Heart right ventricle (tissue), 16 donors: ENCODE data around the gene ACKR1. TPM values are rescaled to one million over a fixed set of nuclear protein-coding genes. Genes with fewer than 3 reads are reported as not detected.
A peak's percentile ranks its signal among the peaks of the same experiment; 100 is the strongest.

ENCODE experiments used
- ATAC-seq, 8 donors: fragments of 200-7000 bp; cut with Tn5 transposase; one replicate each; pipeline ENCODE4 v1.9.1; 2020; ENCODE audit warnings: mild to moderate bottlenecking in 8 of 8, moderate library complexity in 8 of 8, moderate number of reproducible peaks in 1 of 8
- DNase-seq, 2 donors: peaks; one replicate each; pipeline ENCODE4 v3.0.0-alpha.2; 2020
- H3K27ac ChIP-seq, 10 donors: fragments of 200-600 bp; sonication (generic) in 2 of 10; one replicate each; pipeline versions ENCODE4 v1.5.0 to v1.8.0; 2020 to 2022; ENCODE audit warnings: mild to moderate bottlenecking in 3 of 10
- H3K27me3 ChIP-seq, 7 donors: fragments of 200-600 bp; one replicate each; pipeline ENCODE4 v1.8.0; 2021 to 2022; ENCODE audit warnings: mild to moderate bottlenecking in 2 of 7
- H3K36me3 ChIP-seq, 9 donors: fragments of 200-600 bp; sonication (generic) in 1 of 9; one replicate each; pipeline versions ENCODE4 v1.5.0 to v1.8.0; 2020 to 2022; ENCODE audit warnings: mild to moderate bottlenecking in 2 of 9
- H3K4me1 ChIP-seq, 9 donors: fragments of 200-600 bp; sonication (generic) in 1 of 9; one replicate each; pipeline versions ENCODE4 v1.5.0 to v1.8.0; 2020 to 2022; ENCODE audit warnings: mild to moderate bottlenecking in 4 of 9
- H3K4me3 ChIP-seq, 10 donors: fragments of 200-600 bp; sonication (generic) in 2 of 10; one replicate each; pipeline versions ENCODE4 v1.5.0 to v1.8.0; 2020 to 2022; ENCODE audit warnings: mild to moderate bottlenecking in 7 of 10, moderate library complexity in 2 of 10
- H3K9me3 ChIP-seq, 11 donors: fragments of 200-600 bp in 10 of 11; sonication (generic) in 2 of 11; one replicate each; pipeline versions ENCODE4 v1.5.0 to v1.8.0; 2013 to 2022; ENCODE audit warnings: mild to moderate bottlenecking in 2 of 11, control low read depth in 1 of 11, moderate library complexity in 1 of 11
- WGBS, 2 donors: extraction: QIAGEN DNeasy Blood & Tissue Kit; methylation state at CpG; one replicate each; pipeline ENCODE4 v1.1.7; 2013; ENCODE audit warnings: inconsistent platforms in 1 of 2; 5-methylcytosine and 5-hydroxymethylcytosine counted together
- intact Hi-C, 10 donors: fragments of 100-400 bp; cut with DNase I; formaldehyde crosslinking; loops; one replicate each; pipeline versions ENCODE4 v1.11.1 to v1.14.2; 2022
- polyA plus RNA-seq, 2 donors: library from polyadenylated mRNA; stranded (reverse); fragments of 200-250 nt; gene quantifications; one replicate each; pipeline ENCODE4 v1.2.3, GENCODE V29; 2013
- total RNA-seq, 10 donors: library from RNA; stranded (reverse); fragmentation: NEBNext Ultra II Directional in 3 of 10; extraction: Animal tissue kit (Norgen Biotek cat#: 25700) in 3 of 10; gene quantifications; one replicate each; pipeline versions ENCODE4 v1.2.1 to v1.2.4, GENCODE V29; 2021 to 2023
- TF ChIP-seq, protein P1 (sequence below), 9 donors: fragments of 200-600 bp; sonication (generic) in 2 of 9; IDR thresholded peaks; one replicate each; pipeline versions ENCODE4 v1.5.0 to v1.8.0; 2021 to 2022; ENCODE audit warnings: antibody characterized with exemption in 9 of 9, mild to moderate bottlenecking in 5 of 9, moderate library complexity in 1 of 9
- donor health status: Arrhythmogenic right ventricular cardiomyopathy.
- donor health status: ischemic (EF 13 %, LVEDD 7.1; RV severe dilation, severe dysfunction).
- donor health status: healthy with polysubstance abuse.
- donor health status: DM: no; HTN: yes; CAD: no.
- donor health status: DM: no; HTN: no; CAD: no.
- donor health status: ischemic (EF 25% LVEDD 6.9; RV normal size, moderate dysfunction).
- donor health status: ischemic (EF 25% LVEDD 5.7; RV mildly dilated, moderate dysfunction).
- donor health status: healthy.
- donor health status: DM: yes; HTN: yes; CAD: no.
- donor health status: Ischemic cardiomyopathy.
- donor health status: ischemic (EF 35%, LVEDD 5.7; RV mildly dilated, moderate dysfunction).
- donor health status: nonischemic (EF 11% LVEDD 7.7; RV severe dilation, severe dysfunction).
- donor health status: DM: yes; HTN: yes; CAD: no.
- donor health status: PGD.
- donor health status: ischemic (EF 29% LVEDD 5.4; RV normal size, mild dysfunction).
- donor health status: nonischemic (EF 23%, LVEDD 6.1; RV moderate dilation, normal function).

ACKR1 gene
- total and polyA plus RNA-seq, 12 donors = 5.0 to 45.6 (median 12.0) TPM

DNA sequence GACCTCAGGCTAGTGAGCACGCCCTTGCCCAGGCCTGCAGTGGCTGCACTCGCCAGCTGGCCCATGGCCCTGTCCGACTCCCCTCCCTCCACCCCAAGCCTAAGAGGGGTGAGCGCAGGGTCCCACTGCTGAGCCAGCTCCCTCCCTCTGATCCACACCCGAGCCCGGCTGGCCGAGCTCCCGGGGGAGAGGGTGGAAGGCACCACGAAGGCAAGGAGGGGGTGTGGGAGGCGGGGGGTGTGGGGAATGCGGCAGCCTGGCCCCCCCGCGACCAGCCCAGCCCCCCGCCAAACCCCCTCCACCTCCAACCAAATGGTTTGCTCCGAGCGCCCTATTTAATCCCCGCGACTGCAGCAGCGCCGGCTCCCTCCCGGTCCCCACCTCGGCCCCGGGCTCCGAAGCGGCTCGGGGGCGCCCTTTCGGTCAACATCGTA lies 33.4 kb upstream of the ACKR1 start, which contains the start of gene CADM3:
CADM3 (plus strand) TSS at position 362 of the 434 bp plus-strand sequence. CDS start 151 bp downstream, outside the sequence.
- H3K9me3 ChIP-seq = no peaks in the 10 kb centered on the region
- intact Hi-C loops = loop anchor here in 1 of 10 donors (5.0 kb wide), 1 partner anchor 36 kb away; no protein-coding TSS in a partner anchor
- WGBS, 2 donors = 3 to 4% methylated on average over 29 of the region's 29 CpGs
- H3K36me3 ChIP-seq = no peaks in the 10 kb centered on the region
- H3K27ac ChIP-seq = no peak within 1 kb of the TSS
- peaks cover 13 to 91% (median 66%) of the 10 kb centered on the region in 7 donors for H3K27me3 ChIP-seq
- TF ChIP-seq, protein P1, sequence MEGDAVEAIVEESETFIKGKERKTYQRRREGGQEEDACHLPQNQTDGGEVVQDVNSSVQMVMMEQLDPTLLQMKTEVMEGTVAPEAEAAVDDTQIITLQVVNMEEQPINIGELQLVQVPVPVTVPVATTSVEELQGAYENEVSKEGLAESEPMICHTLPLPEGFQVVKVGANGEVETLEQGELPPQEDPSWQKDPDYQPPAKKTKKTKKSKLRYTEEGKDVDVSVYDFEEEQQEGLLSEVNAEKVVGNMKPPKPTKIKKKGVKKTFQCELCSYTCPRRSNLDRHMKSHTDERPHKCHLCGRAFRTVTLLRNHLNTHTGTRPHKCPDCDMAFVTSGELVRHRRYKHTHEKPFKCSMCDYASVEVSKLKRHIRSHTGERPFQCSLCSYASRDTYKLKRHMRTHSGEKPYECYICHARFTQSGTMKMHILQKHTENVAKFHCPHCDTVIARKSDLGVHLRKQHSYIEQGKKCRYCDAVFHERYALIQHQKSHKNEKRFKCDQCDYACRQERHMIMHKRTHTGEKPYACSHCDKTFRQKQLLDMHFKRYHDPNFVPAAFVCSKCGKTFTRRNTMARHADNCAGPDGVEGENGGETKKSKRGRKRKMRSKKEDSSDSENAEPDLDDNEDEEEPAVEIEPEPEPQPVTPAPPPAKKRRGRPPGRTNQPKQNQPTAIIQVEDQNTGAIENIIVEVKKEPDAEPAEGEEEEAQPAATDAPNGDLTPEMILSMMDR (IDR thresholded peaks at IDR 0.05) = no peak
- peaks cover 0 to 15% (median 7%) of the 10 kb centered on the region in 9 donors for H3K4me1 ChIP-seq
- DNase-seq = peak in 1 of 2 donors; percentile 14
- peak within 1 kb of the TSS; percentile 9 to 40 (median 24) for H3K4me3 ChIP-seq
- ATAC-seq = peak in 2 of 8 donors; percentile 25 to 32

GRCh38 chr1:159171688-159172501 lies 32.8 kb upstream of the ACKR1 start:
- 1 to 3% methylated on average over 47 to 49 of the region's 49 CpGs for WGBS, 2 donors
- Histone ChIP-seq H3K27ac (no peak overlapping the region), H3K27me3 (peaks cover 13 to 85% (median 66%) of the 10 kb centered on the region in 7 donors)

GRCh38 chr1:159172614-159173291 lies 31.9 kb upstream of the ACKR1 start:
- H3K4me3 ChIP-seq = peak overlapping the region in 6 of 10 donors; percentile 3 to 38 (median 14)
- peaks cover 0 to 15% (median 7%) of the 10 kb centered on the region in 9 donors for H3K4me1 ChIP-seq
- ATAC-seq (peak in 5 of 8 donors; percentile 19 to 70 (median 35)), DNase-seq (peak in 1 of 2 donors; percentile 15)
- no peak overlapping the region for H3K27ac ChIP-seq
- WGBS, 2 donors = 1 to 4% methylated on average over 17 of the region's 17 CpGs
- intact Hi-C loops = loop anchor here in 1 of 10 donors (5.0 kb wide), 1 partner anchor 35 kb away; no protein-coding TSS in a partner anchor
- H3K36me3 ChIP-seq = no peaks in the 10 kb centered on the region
- H3K9me3 ChIP-seq = no peaks in the 10 kb centered on the region
- TF ChIP-seq, protein P1 (IDR thresholded peaks at IDR 0.05) = no peak
- peaks cover 13 to 78% (median 61%) of the 10 kb centered on the region in 7 donors for H3K27me3 ChIP-seq

More at GRCh38 chr1:159171688-159172501, 32.8 kb upstream of the ACKR1 start:
- H3K4me1 ChIP-seq = peaks cover 0 to 15% (median 7%) of the 10 kb centered on the region in 9 donors
- ATAC-seq (peak in 2 of 8 donors; percentile 10 to 45), DNase-seq (peak in 1 of 2 donors; percentile 11)
- no peaks in the 10 kb centered on the region for H3K9me3 ChIP-seq
- TF ChIP-seq, protein P1 (IDR thresholded peaks at IDR 0.05) = no peak
- intact Hi-C loops = loop anchor here in 1 of 10 donors (5.0 kb wide), 1 partner anchor 35 kb away; no protein-coding TSS in a partner anchor
- H3K4me3 ChIP-seq = peak overlapping the region; percentile 9 to 40 (median 24)
- no peaks in the 10 kb centered on the region for H3K36me3 ChIP-seq

- H3K9me3 ChIP-seq = no peaks in the 10 kb centered on the region
- no peak overlapping the region for H3K27ac ChIP-seq
- TF ChIP-seq, protein P1 (IDR thresholded peaks at IDR 0.05) = no peak
- H3K4me1 ChIP-seq = peaks cover 0 to 15% (median 7%) of the 10 kb centered on the region in 9 donors
- ATAC-seq (no peak), DNase-seq (no peak)
- peaks cover 13 to 72% (median 56%) of the 10 kb centered on the region in 7 donors for H3K27me3 ChIP-seq
- H3K36me3 ChIP-seq = no peaks in the 10 kb centered on the region
- intact Hi-C loops = loop anchor here in 1 of 10 donors (5.0 kb wide), 1 partner anchor 34 kb away; no protein-coding TSS in a partner anchor
- H3K4me3 ChIP-seq = peak overlapping the region in 2 of 10 donors; percentile 10 to 19
- 18 to 25% methylated on average over 7 of the region's 7 CpGs for WGBS, 2 donors
These were observed 31.4 kb upstream of the ACKR1 start for GRCh38 chr1:159173320-159173719.
